SU-DHL-6 (cell line): ENCODE measurements around the gene BIK.

ENCODE experiments used
- H2AFZ ChIP-seq: fragments of 200-600 bp; sonication (generic); 2 replicates; pipeline ENCODE4 v1.6.1; 2014; ENCODE audit warnings: low read depth, mild to moderate bottlenecking, moderate library complexity, mixed read lengths, antibody characterized with exemption, low read length; ENCODE audit not compliant: severe bottlenecking
- H3F3A ChIP-seq: fragments of 200-600 bp; shearing (Covaris generic); 2 replicates; pipeline ENCODE4 v1.6.0; 2016; ENCODE audit warnings: antibody characterized with exemption, mild to moderate bottlenecking; ENCODE audit not compliant: insufficient read depth
- H3K27ac ChIP-seq: fragments of 200-600 bp; sonication (generic); 2 replicates; pipeline ENCODE4 v1.5.1; 2016; ENCODE audit warnings: low read depth, mild to moderate bottlenecking, low read length, moderate library complexity, mixed read lengths
- H3K27me3 ChIP-seq: fragments of 200-600 bp; sonication (generic), shearing (Covaris generic); 2 replicates; pipeline ENCODE4 v1.6.0; 2014; ENCODE audit warnings: mild to moderate bottlenecking, low read length
- H3K36me3 ChIP-seq: fragments of 200-600 bp; sonication (generic); 2 replicates; pipeline ENCODE4 v1.6.1; 2014; ENCODE audit warnings: mild to moderate bottlenecking, low read length, mixed read lengths
- H3K4me2 ChIP-seq: fragments of 300-600, 200-600 bp; shearing (Covaris generic), sonication (generic); 2 replicates; pipeline ENCODE4 v1.6.0; 2014; ENCODE audit warnings: low read length, low read depth, mild to moderate bottlenecking; ENCODE audit not compliant: poor library complexity, severe bottlenecking
- H3K4me3 ChIP-seq: fragments of 200-600 bp; sonication (generic); 2 replicates; pipeline ENCODE4 v1.5.1; 2014; ENCODE audit warnings: antibody characterized with exemption, low read length, mild to moderate bottlenecking, mixed read lengths; ENCODE audit not compliant: insufficient read depth, poor library complexity, severe bottlenecking
- H3K79me2 ChIP-seq: fragments of 200-600 bp; sonication (generic); 2 replicates; pipeline ENCODE4 v1.6.1; 2014; ENCODE audit warnings: mild to moderate bottlenecking, low read length, moderate library complexity; ENCODE audit not compliant: insufficient read depth
- H3K9ac ChIP-seq: fragments of 200-600 bp; sonication (generic); 2 replicates; pipeline ENCODE4 v1.7.0; 2014; ENCODE audit warnings: mild to moderate bottlenecking, low read length
- H3K9me2 ChIP-seq: fragments of 200-600 bp; sonication (generic); replicated peaks from 2 replicates; pipeline ENCODE4 v1.6.1; 2014; ENCODE audit warnings: low read length; ENCODE audit not compliant: insufficient read depth
- H3K9me3 ChIP-seq: fragments of 200-600 bp; sonication (generic); 2 replicates; pipeline ENCODE4 v1.6.1; 2014; ENCODE audit warnings: low read length, mixed read lengths; ENCODE audit not compliant: insufficient read depth
- H4K20me1 ChIP-seq: fragments of 200-600 bp; sonication (generic); 2 replicates; pipeline ENCODE4 v1.6.1; 2014; ENCODE audit warnings: low read depth, mild to moderate bottlenecking, antibody characterized with exemption, low read length, moderate library complexity, mixed read lengths
- CTCF ChIP-seq: fragments of 200-600 bp; sonication (generic); IDR thresholded peaks from one replicate; pipeline ENCODE4 v1.5.1; 2017; ENCODE audit warnings: antibody characterized with exemption, mild to moderate bottlenecking, low read length, moderate library complexity; ENCODE audit not compliant: insufficient read depth, poor library complexity, severe bottlenecking
- EZH2phosphoT487 ChIP-seq: fragments of 200-600 bp; sonication (generic), shearing (Covaris generic); conservative IDR thresholded peaks from 2 replicates; pipeline ENCODE4 v1.6.1; 2018; ENCODE audit warnings: mild to moderate bottlenecking, antibody characterized with exemption, low read length, moderate library complexity, mixed read lengths

The BIK gene

GRCh38 chr22:43153899-43154298 lies 43.3 kb downstream of the BIK start:
- no peak overlapping the region for H3K4me2 ChIP-seq
- no peaks in the 10 kb centered on the region for H4K20me1 ChIP-seq
- no peaks in the 10 kb centered on the region for H3K36me3 ChIP-seq
- no peak overlapping the region for H3K4me3 ChIP-seq
- no peaks in the 10 kb centered on the region for H3K9me3 ChIP-seq
- no peak overlapping the region for H3K9ac ChIP-seq
- H3K27me3 ChIP-seq: 0 out of 2 replicates have a peak, but pooled peaks cover 3% of the 10 kb centered on the region
- no peak overlapping the region for H3K27ac ChIP-seq
- no peaks in the 10 kb centered on the region for H3K79me2 ChIP-seq
- H2AFZ ChIP-seq: no peak overlapping the region
- no peaks in the 10 kb centered on the region for H3F3A ChIP-seq
- no peaks in the 10 kb centered on the region for H3K9me2 ChIP-seq
- TF ChIP-seq CTCF: no peak
- no peak for TF ChIP-seq EZH2phosphoT487

GRCh38 chr22:43154887-43155536 lies 44.5 kb downstream of the BIK start:
- H3K9me3 ChIP-seq: no peaks in the 10 kb centered on the region
- H3K79me2 ChIP-seq: no peaks in the 10 kb centered on the region
- H3K9me2 ChIP-seq: no peaks in the 10 kb centered on the region
- no peak overlapping the region for H3K27ac ChIP-seq
- H4K20me1 ChIP-seq: no peaks in the 10 kb centered on the region
- H3K27me3 ChIP-seq: 0 out of 2 replicates have a peak, but pooled peaks cover 3% of the 10 kb centered on the region
- no peak overlapping the region for H3K4me2 ChIP-seq
- H3K36me3 ChIP-seq: no peaks in the 10 kb centered on the region
- no peak overlapping the region for H2AFZ ChIP-seq
- no peaks in the 10 kb centered on the region for H3F3A ChIP-seq
- H3K4me3 ChIP-seq: no peak overlapping the region
- TF ChIP-seq CTCF: no peak
- TF ChIP-seq EZH2phosphoT487: no peak
- no peak overlapping the region for H3K9ac ChIP-seq

GRCh38 chr22:43155789-43156188 lies 45.2 kb downstream of the BIK start:
- no peaks in the 10 kb centered on the region for H4K20me1 ChIP-seq
- TF ChIP-seq CTCF (no peak), EZH2phosphoT487 (no peak)
- no peak overlapping the region for H3K27ac ChIP-seq
- H3K36me3 ChIP-seq: no peaks in the 10 kb centered on the region
- H3K9ac ChIP-seq: no peak overlapping the region
- no peak overlapping the region for H3K4me3 ChIP-seq
- H3K9me3 ChIP-seq: no peaks in the 10 kb centered on the region
- no peaks in the 10 kb centered on the region for H3K79me2 ChIP-seq
- H3F3A ChIP-seq: no peaks in the 10 kb centered on the region
- H3K4me2 ChIP-seq: no peak overlapping the region
- H3K27me3 ChIP-seq: 0 out of 2 replicates have a peak, but pooled peaks cover 3% of the 10 kb centered on the region
- no peaks in the 10 kb centered on the region for H3K9me2 ChIP-seq
- H2AFZ ChIP-seq: no peak overlapping the region
